Testis (tissue), 2 donors: Measurements from ENCODE around the gene RPL29.

Experiments
- POLR2A ChIP-seq: fragments of 450-650 bp; IDR thresholded peaks from one replicate; pipeline ENCODE4 v1.6.1; 2017; ENCODE audit warnings: antibody characterized with exemption, mild to moderate bottlenecking, moderate library complexity
- TF ChIP-seq, protein P1 (sequence below), 3 experiments: fragments of 450-650 bp in 2 of 3; fragments of 200-600 bp in 1 of 3; sonication (generic) in 1 of 3; IDR thresholded peaks; one replicate each; pipeline ENCODE4 v1.5.1; 2016 to 2019; ENCODE audit warnings: antibody characterized with exemption in 3 of 3, mild to moderate bottlenecking in 2 of 3, moderate library complexity in 1 of 3

DNA sequence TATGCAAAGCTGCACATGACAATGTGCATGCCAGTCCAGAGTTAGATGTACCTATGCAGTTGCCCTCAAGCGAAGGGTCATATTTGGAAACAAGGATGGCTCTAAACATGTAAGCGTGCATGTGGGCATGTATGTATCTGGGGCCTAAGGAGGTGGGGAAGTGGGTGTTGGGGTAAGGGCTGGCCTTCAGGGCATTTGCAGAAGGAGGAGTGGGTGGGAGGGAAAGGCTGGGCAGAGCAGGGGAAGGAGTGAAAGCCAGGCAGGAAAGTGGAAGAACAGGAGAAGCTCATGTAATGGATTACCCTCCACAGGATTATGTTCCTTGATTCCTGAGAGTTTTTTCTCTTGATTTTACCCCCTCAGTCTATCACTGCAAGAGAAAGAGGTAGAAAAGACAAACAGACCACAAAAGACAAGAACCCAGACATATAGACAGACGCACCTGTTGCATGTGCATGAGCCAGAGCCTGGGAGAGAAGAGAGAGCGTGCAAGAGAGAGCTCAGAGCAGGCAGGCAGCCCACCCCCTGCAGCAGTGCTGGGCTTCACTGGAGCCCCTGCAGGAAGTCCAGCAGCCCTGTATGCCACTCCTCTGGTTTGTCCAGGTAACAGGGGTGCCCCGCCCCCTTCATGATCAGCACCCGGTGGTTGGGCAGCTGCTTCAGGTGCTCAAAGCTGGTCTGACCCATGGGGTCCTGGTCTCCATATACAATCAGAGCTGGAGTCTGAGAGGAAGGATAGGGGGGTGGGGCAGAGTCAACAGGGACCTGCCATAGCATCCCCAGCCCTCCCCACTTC, 26.6 kb downstream of the RPL29 start:
- TF ChIP-seq, protein P1, sequence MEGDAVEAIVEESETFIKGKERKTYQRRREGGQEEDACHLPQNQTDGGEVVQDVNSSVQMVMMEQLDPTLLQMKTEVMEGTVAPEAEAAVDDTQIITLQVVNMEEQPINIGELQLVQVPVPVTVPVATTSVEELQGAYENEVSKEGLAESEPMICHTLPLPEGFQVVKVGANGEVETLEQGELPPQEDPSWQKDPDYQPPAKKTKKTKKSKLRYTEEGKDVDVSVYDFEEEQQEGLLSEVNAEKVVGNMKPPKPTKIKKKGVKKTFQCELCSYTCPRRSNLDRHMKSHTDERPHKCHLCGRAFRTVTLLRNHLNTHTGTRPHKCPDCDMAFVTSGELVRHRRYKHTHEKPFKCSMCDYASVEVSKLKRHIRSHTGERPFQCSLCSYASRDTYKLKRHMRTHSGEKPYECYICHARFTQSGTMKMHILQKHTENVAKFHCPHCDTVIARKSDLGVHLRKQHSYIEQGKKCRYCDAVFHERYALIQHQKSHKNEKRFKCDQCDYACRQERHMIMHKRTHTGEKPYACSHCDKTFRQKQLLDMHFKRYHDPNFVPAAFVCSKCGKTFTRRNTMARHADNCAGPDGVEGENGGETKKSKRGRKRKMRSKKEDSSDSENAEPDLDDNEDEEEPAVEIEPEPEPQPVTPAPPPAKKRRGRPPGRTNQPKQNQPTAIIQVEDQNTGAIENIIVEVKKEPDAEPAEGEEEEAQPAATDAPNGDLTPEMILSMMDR (IDR thresholded peaks at IDR 0.05): no peak
- TF ChIP-seq POLR2A: no peak
